ENCODE data around the gene PREX1. TPM values are rescaled to one million over a fixed set of nuclear protein-coding genes. Genes with fewer than 3 reads are reported as not detected.

PREX1 gene
- total and polyA plus RNA-seq, 4 donors = 29.5 to 121 (median 69.3) TPM

DNA sequence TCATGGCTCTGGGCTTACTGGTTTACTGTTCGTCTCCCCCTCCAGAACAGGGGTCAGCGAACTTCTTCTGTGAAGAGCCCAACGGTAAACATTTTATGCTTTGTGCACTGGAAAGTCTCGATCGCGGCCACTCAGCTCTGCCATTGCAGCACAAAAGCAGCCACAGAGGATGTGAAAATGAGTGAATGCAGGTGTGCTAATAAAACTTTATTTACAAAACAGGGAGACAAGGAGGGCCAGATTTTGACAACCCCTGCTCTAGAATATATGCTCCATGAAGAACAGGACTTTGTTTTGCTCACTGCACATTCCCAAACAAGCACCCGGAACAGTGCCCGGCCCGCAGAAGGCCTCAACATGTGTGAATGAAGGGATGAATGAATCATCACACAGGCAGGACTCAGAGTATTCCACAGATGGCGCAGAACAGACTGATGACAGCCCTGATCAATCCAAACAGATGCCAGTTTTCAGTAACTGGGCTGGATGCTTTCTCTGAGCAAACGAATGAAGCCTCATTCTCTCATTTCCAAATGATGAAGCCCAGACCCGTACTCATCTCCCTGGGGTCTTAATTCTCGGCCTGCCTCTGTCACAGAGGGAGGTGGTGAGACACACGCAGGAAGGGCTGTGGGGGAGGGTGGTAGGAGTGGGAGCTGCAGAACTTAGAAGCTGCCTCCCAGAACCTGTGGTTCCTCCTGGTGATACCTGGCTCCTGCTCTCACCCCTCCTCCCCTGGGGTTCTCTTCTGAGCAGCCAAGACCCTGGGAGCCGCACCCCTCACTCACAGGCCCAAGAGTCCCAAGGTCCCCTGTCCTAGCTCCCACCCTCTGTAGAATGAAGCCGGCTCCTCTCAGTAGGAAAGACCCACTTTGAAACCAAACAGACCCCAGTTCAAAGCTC, 196.4 kb downstream of the PREX1 start:
- H3K4me3 ChIP-seq = no peak overlapping the region
- no peak overlapping the region for H3K27ac ChIP-seq (ENCODE audit: low read depth in 1 of 2, low read length in 1 of 2)
- no peaks in the 10 kb centered on the region for H3K4me1 ChIP-seq (ENCODE audit: control insufficient read depth in 5 of 5, insufficient read depth in 5 of 5, low read length in 5 of 5)
- WGBS, 2 donors = 84 to 93% methylated on average over 16 of the region's 16 CpGs
- H3K27me3 ChIP-seq (ENCODE audit: control insufficient read depth in 3 of 3, insufficient read depth in 3 of 3, low read length in 2 of 3) = no peaks in the 10 kb centered on the region
- no peaks in the 10 kb centered on the region for H3K9me3 ChIP-seq (ENCODE audit: control insufficient read depth in 4 of 4, insufficient read depth in 3 of 4, low read length in 3 of 4)
- TF ChIP-seq, protein P1, sequence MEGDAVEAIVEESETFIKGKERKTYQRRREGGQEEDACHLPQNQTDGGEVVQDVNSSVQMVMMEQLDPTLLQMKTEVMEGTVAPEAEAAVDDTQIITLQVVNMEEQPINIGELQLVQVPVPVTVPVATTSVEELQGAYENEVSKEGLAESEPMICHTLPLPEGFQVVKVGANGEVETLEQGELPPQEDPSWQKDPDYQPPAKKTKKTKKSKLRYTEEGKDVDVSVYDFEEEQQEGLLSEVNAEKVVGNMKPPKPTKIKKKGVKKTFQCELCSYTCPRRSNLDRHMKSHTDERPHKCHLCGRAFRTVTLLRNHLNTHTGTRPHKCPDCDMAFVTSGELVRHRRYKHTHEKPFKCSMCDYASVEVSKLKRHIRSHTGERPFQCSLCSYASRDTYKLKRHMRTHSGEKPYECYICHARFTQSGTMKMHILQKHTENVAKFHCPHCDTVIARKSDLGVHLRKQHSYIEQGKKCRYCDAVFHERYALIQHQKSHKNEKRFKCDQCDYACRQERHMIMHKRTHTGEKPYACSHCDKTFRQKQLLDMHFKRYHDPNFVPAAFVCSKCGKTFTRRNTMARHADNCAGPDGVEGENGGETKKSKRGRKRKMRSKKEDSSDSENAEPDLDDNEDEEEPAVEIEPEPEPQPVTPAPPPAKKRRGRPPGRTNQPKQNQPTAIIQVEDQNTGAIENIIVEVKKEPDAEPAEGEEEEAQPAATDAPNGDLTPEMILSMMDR (IDR thresholded peaks at IDR 0.05; ENCODE audit: control extremely low read depth, extremely low read depth) = no peak
- ATAC-seq (ENCODE audit: insufficient read depth, low FRiP score) (no peak), DNase-seq (no peak)
- peaks cover 0 to 54% (median 0%) of the 10 kb centered on the region in 4 donors for H3K36me3 ChIP-seq (ENCODE audit: control insufficient read depth in 4 of 4, insufficient read depth in 4 of 4, low read length in 4 of 4)
- no peak overlapping the region for H3K9ac ChIP-seq (ENCODE audit: insufficient read depth in 1 of 2, low read length in 2 of 2)

DNA sequence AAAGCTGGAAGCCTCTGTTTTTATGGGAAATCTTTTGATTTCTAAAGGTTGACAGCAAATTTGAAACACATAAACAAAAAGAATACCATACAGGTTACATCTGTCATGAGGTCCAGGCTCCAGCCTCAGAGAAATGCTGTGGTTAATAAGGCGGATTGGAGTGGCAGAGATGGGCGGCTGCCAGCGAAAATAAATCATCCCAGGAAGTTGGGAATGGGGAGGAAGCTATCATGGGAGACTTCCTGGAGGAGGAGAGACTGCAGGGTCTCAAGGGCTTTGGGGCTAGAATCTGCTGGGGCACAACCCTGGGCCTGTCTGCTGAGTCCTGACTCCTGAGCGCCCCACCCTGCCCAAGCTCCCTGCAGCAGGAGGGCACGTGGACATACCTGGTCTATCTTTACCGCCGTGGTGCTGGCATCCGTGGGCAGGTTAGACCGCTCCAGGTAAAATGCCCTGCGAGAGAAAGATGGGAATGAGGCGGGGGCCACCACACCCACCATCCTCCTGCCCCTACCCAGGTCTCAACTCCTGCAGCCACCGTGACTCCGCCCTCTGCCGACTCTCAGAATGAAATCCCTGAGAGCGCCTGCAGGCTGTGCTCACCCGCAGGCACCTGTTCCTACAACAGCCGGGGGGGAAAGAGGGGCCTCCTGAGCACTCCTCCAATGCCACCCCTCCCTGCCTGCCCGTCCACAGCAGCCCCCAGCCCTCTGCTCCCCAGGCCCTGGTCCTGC, 197.3 kb downstream of the PREX1 start:
- TF ChIP-seq, protein P1 (IDR thresholded peaks at IDR 0.05; ENCODE audit: control extremely low read depth, extremely low read depth) = no peak
- WGBS, 2 donors = 81 to 93% methylated on average over 18 of the region's 18 CpGs
- ATAC-seq (ENCODE audit: insufficient read depth, low FRiP score) = no peak
- H3K4me1 ChIP-seq (ENCODE audit: control insufficient read depth in 5 of 5, insufficient read depth in 5 of 5, low read length in 5 of 5) = no peaks in the 10 kb centered on the region
- peaks cover 0 to 53% (median 0%) of the 10 kb centered on the region in 4 donors for H3K36me3 ChIP-seq (ENCODE audit: control insufficient read depth in 4 of 4, insufficient read depth in 4 of 4, low read length in 4 of 4)
- no peak overlapping the region for H3K27ac ChIP-seq (ENCODE audit: low read depth in 1 of 2, low read length in 1 of 2)
- no peaks in the 10 kb centered on the region for H3K27me3 ChIP-seq (ENCODE audit: control insufficient read depth in 3 of 3, insufficient read depth in 3 of 3, low read length in 2 of 3)
- H3K4me3 ChIP-seq = no peak overlapping the region
- DNase-seq = no peak
- no peaks in the 10 kb centered on the region for H3K9me3 ChIP-seq (ENCODE audit: control insufficient read depth in 4 of 4, insufficient read depth in 3 of 4, low read length in 3 of 4)
- H3K9ac ChIP-seq (ENCODE audit: insufficient read depth in 1 of 2, low read length in 2 of 2) = no peak overlapping the region

DNA sequence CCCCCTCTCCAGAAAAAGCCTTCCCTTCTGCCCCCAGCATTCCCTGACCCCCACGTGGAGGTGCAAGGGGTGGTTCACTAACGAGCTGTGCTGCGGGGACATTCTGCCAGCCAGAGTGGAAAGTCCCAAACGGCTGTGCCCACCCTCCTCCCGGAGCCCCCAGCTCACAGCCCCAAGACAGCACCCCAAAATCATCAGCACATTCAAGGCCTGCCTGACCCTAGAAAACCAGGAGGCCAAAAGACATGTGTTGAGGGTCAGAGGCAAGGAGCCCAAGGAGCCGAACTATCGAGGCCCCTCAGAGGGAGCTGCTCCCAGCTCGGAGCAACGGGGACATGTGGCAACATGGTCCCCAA, 197.9 kb downstream of the PREX1 start:
- H3K36me3 ChIP-seq (ENCODE audit: control insufficient read depth in 4 of 4, insufficient read depth in 4 of 4, low read length in 4 of 4) = peaks cover 0 to 56% (median 0%) of the 10 kb centered on the region in 4 donors
- TF ChIP-seq, protein P1 (IDR thresholded peaks at IDR 0.05; ENCODE audit: control extremely low read depth, extremely low read depth) = no peak
- DNase-seq = no peak

More for the DNA sequence above, 197.9 kb downstream of the PREX1 start:
- Histone ChIP-seq H3K4me1 (ENCODE audit: control insufficient read depth in 5 of 5, insufficient read depth in 5 of 5, low read length in 5 of 5) (no peaks in the 10 kb centered on the region), H3K27me3 (ENCODE audit: control insufficient read depth in 3 of 3, insufficient read depth in 3 of 3, low read length in 2 of 3) (no peaks in the 10 kb centered on the region), H3K9me3 (ENCODE audit: control insufficient read depth in 4 of 4, insufficient read depth in 3 of 4, low read length in 3 of 4) (no peaks in the 10 kb centered on the region), H3K27ac (ENCODE audit: low read depth in 1 of 2, low read length in 1 of 2) (no peak overlapping the region), H3K9ac (ENCODE audit: insufficient read depth in 1 of 2, low read length in 2 of 2) (no peak overlapping the region), H3K4me3 (no peak overlapping the region)
- no peak for ATAC-seq (ENCODE audit: insufficient read depth, low FRiP score)
- WGBS, 2 donors = 88 to 97% methylated on average over 9 of the region's 9 CpGs

All from lung (tissue), 12 donors.